Epithelial cell of esophagus (primary cell): ENCODE data around the gene SRMS.
"Not testable (repeated sequence)": the region's sequence is repeated elsewhere in the genome, so short reads cannot be mapped to it uniquely, and the experiment has no call there.

ENCODE experiments used
- DNase-seq: peaks from one replicate; pipeline ENCODE4 v3.0.0; 2010; ENCODE audit warnings: low read depth
- H3K4me3 ChIP-seq: 2 replicates; pipeline ENCODE4 v1.5.1; 2011; ENCODE audit warnings: mild to moderate bottlenecking, low read length, control low read depth
- TF ChIP-seq, protein P1 (sequence below): IDR thresholded peaks from 2 replicates; pipeline ENCODE4 v1.5.1; 2011; ENCODE audit warnings: low read depth, mild to moderate bottlenecking, low read length, control low read depth, inconsistent platforms; ENCODE audit not compliant: insufficient read depth; ENCODE audit errors: missing control alignments

SRMS gene

DNA sequence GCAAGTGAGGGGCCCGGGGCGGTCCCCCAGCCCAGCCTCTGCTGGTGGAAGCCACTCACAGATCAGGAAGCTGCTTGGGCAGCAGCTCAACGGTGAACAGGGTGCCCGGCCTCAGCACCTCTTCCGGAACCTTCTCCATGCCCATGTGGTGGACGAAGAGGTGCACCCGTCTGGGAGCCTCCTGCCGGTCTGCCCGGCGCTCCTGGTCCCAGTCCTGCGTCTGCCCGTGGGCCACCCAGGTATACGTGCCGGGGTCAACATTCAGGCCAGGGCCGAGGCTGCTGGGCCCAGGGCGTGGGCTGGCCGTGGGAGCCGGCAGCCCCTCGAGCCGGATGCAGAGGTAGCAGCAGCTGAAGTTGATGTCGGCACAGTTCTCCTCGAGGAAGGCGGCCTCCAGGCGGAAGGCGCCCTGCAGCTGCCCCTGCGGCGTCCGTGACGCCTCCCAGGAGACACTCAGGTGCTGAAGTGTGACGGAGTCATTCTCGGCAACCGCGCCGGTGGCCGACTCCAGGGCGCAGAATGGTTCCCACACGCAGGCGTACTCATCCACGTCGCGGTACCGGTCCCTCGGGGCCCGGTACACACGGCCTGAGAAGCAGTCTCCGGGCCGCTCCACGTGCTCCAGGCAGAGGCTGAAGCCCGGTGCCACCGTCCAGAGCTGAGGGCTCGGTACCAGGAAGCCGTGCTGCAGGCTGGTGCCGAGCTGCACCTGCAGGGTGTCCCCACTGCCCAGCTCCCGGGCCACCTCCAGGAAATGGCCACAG, 15.1 kb upstream of the SRMS start:
- TF ChIP-seq, protein P1, sequence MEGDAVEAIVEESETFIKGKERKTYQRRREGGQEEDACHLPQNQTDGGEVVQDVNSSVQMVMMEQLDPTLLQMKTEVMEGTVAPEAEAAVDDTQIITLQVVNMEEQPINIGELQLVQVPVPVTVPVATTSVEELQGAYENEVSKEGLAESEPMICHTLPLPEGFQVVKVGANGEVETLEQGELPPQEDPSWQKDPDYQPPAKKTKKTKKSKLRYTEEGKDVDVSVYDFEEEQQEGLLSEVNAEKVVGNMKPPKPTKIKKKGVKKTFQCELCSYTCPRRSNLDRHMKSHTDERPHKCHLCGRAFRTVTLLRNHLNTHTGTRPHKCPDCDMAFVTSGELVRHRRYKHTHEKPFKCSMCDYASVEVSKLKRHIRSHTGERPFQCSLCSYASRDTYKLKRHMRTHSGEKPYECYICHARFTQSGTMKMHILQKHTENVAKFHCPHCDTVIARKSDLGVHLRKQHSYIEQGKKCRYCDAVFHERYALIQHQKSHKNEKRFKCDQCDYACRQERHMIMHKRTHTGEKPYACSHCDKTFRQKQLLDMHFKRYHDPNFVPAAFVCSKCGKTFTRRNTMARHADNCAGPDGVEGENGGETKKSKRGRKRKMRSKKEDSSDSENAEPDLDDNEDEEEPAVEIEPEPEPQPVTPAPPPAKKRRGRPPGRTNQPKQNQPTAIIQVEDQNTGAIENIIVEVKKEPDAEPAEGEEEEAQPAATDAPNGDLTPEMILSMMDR: no peak
- DNase-seq: no peak
- no peak overlapping the region for H3K4me3 ChIP-seq

DNA sequence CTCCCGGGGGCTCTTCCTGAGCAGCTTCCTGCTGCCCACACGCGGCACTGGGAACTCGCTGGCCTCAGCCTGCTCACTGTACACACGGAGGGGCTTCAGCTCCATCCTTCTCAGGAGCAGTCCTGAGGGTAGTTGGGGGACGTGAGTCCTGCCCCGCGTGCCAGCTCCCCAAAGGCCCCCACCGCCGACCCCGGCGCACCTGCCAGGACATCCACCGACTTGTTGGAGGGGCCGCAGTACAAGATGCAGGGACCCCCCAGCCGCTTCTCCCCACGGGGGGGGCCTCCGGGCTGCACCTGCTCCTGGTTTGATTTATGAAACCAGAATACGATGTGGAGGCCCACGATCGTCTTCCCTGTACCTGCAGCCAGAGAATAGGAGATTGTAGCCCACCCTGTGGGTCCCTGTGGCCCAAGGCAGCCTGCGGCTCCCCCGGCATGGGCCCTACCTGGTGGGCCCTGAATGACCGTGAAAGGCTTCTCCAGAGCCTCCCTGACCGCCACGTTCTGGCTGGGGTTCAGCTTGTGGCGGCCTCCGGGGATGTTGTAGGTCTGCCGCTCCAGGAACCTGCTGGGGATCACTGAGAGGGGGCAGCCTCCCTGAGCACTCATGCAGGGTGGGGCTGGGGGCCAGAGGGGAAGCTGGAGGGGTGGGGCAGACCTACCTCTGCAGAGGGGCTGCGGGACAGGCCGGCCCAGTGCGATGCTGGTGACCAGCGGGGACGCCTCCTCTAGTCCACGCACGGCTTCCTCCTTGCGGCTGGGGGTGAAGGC, 14.3 kb upstream of the SRMS start:
- TF ChIP-seq, protein P1: no peak
- no peak for DNase-seq
- no peak overlapping the region for H3K4me3 ChIP-seq

DNA sequence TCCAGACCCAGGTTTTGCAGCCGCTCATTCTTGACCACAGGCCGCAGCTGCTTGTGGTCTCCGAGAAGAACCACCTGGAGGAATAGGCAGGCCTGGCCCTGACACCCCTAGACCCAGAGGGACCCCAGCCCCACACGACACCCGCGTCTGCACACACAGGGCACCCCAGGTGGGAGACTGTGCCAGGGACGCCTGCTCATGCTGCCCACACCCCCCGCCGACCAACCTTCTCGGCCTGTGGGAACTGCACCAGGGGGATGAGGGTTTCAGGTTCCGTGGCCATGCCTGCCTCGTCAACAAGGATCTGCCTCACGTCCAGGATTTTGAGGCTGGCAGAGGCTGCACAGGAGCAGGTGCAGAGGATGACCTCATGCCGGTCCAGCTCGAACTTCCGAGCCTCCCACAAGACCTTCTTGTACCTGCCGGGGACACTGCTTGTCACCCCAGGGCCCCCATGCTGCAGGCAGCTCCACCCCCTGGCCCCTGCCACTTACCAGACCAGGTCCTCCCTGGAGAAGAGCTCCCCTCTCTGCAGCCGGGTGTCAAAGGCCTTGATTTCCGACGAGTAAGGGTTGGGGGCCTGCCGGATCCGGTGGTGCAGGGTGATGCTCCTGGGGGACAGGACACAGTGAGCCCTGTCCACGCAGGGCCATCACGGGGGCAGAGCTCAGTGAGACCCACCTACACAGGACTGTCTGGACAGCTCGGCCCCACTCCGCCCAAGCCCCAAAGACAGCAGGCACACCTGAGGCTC, 13.5 kb upstream of the SRMS start:
- TF ChIP-seq, protein P1: no peak
- DNase-seq: no peak
- H3K4me3 ChIP-seq: no peak overlapping the region

DNA sequence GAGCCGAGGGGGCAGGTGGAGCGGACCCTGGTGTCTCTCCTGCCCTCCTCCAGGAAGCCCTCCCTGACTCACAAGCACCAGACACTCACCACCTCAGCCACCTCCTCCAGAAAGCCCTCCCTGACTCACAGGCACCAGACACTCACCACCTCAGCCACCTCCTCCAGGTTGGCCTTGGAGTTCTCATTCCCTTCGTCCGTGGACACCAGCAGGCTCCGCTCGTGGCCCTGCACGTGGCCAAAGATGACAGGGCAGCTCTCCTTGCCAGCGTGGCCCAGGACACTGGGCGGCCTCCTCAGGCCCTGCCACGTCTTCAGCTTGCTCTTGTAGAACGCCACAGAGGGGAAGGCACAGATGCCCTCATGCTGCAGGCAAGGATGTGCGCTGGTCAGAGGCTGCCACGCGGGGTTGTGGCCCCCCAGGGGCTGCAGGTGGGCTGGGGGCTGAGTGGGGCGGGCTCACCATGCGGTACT, 12.8 kb upstream of the SRMS start:
- no peak for DNase-seq
- TF ChIP-seq, protein P1: no peak
- no peak overlapping the region for H3K4me3 ChIP-seq

DNA sequence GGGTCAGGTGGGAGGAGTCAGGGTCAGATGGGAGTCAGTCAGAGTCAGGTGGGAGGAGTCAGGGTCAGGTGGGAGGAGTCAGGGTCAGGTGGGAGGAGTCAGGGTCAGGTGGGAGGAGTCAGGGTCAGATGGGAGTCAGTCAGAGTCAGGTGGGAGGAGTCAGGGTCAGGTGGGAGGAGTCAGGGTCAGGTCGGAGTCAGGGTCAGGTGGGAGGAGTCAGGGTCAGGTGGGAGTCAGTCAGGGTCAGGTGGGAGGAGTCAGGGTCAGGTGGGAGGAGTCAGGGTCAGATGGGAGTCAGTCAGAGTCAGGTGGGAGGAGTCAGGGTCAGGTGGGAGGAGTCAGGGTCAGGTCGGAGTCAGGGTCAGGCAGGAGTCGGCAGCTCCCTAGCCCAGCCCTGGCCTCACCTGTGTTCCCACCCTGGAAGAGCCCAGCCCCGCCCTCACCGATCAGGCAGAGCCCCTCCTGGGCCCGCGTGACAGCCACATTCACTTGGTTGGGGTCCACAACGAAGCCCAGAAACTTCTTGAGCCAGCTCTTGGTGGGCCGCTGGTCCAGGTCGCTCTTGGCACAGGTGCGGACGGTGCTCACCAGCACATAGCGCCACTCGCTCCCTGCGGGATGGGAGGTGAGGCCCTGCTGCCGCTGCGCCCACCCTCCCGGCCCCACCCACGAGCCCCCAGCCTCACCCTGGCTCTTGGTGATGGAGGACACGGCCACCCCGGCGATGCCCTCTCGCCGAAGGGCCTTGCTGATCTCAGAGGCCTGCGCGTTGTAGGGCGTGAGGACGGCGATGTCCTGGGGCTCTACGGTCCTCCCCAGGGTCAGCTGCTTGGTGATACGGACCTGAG, 12.2 kb upstream of the SRMS start:
- not testable (repeated sequence) for H3K4me3 ChIP-seq, DNase-seq

DNA sequence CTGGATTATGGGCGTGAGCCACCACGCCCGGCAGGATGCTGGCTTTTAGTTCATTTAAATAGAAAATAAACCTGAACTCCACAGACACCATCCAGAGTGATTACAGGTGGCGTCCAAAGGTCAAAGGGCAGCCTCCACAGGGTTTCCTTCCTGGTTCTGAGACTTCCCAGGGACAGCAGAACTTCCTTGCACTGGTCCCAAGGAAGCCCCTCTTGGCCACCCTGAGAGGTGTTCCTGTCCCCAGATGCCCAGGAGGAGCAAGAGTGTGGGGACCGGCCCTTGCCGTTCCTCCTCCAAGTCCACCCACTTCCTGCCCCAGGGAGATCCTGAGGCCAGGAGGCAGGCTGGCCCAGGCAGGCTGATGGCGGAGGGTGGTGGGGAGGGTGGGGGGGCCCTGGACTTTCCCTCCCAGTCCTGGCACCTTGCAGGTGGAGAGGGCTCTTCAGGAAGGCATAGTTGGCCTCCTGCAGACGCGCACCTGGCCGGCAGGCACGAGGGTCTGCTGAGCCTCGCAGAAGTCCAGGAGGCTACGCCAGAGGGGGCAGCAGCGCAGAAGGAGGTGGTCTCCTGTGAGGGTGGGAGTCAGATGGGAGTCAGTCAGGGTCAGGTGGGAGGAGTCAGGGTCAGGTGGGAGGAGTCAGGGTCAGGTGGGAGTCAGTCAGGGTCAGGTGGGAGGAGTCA, 11.4 kb upstream of the SRMS start:
- no peak overlapping the region for H3K4me3 ChIP-seq
- no peak for DNase-seq
- TF ChIP-seq, protein P1: no peak
